ENCODE measurements around the gene FLII.

DNA sequence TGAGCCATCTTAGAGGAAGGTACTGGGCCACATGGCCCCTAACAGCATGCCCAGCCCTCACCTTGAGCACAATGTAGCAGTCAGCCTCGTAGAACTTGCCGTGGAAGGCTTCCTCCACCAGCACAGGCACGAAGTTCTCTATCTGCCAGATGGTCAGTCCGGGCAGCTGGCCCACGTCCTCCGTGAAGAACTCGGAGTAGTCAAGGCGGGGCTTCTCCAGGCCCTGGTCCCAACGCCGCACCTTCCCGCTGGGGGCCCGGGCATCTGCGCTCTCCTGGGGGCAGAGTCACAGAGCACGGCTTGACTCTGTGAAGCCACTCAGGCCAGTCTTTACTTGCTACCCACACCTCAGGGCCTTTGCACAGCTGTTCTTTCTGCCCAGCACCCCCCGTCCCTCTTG is 7.3 kb downstream of the FLII start:
- TF ChIP-seq, protein P1, sequence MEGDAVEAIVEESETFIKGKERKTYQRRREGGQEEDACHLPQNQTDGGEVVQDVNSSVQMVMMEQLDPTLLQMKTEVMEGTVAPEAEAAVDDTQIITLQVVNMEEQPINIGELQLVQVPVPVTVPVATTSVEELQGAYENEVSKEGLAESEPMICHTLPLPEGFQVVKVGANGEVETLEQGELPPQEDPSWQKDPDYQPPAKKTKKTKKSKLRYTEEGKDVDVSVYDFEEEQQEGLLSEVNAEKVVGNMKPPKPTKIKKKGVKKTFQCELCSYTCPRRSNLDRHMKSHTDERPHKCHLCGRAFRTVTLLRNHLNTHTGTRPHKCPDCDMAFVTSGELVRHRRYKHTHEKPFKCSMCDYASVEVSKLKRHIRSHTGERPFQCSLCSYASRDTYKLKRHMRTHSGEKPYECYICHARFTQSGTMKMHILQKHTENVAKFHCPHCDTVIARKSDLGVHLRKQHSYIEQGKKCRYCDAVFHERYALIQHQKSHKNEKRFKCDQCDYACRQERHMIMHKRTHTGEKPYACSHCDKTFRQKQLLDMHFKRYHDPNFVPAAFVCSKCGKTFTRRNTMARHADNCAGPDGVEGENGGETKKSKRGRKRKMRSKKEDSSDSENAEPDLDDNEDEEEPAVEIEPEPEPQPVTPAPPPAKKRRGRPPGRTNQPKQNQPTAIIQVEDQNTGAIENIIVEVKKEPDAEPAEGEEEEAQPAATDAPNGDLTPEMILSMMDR (IDR thresholded peaks at IDR 0.05): no peak
- no peak for TF ChIP-seq POLR2A (IDR thresholded peaks at IDR 0.05)
- no peak for TF ChIP-seq POLR2AphosphoS5 (IDR thresholded peaks at IDR 0.05)

Measured in prostate gland (tissue), 2 donors.